ENCODE measurements around the gene PRLR. TPM values are rescaled to one million over a fixed set of nuclear protein-coding genes. Genes with fewer than 3 reads are reported as not detected.

The PRLR gene
- total RNA-seq, 1 donor from 2014 or later, result 3.2 TPM

- intact Hi-C loops (cut with DNase I), result no loop called here
- H3K27ac ChIP-seq, result no peak overlapping the region
- H3K4me1 ChIP-seq, result no peaks in the 10 kb centered on the region
Observed at GRCh38 chr5:35166043-35166442, 64.2 kb downstream of the PRLR start.

GRCh38 chr5:35164860-35165542 lies 65.3 kb downstream of the PRLR start:
- Histone ChIP-seq H3K27me3 (ENCODE audit: low read depth) (no peaks in the 10 kb centered on the region), H3K4me1 (peaks cover 3% of the 10 kb centered on the region), H3K27ac (no peak overlapping the region), H3K36me3 (no peaks in the 10 kb centered on the region), H3K4me3 (no peak overlapping the region), H3K9me3 (no peaks in the 10 kb centered on the region)
- DNase-seq (no peak), ATAC-seq (no peak)
- no peak for TF ChIP-seq CTCF (IDR thresholded peaks at IDR 0.05)
- intact Hi-C loops (cut with DNase I), result no loop called here

More at GRCh38 chr5:35166043-35166442, 64.2 kb downstream of the PRLR start:
- no peaks in the 10 kb centered on the region for H3K9me3 ChIP-seq
- no peaks in the 10 kb centered on the region for H3K27me3 ChIP-seq (ENCODE audit: low read depth)
- DNase-seq, result no peak
- H3K4me3 ChIP-seq, result no peak overlapping the region
- ATAC-seq, result no peak
- no peak for TF ChIP-seq CTCF (IDR thresholded peaks at IDR 0.05)
- no peaks in the 10 kb centered on the region for H3K36me3 ChIP-seq

GRCh38 chr5:35163710-35164033 lies 66.6 kb downstream of the PRLR start:
- Histone ChIP-seq H3K4me1 (peaks cover 15% of the 10 kb centered on the region), H3K27ac (no peak overlapping the region), H3K36me3 (no peaks in the 10 kb centered on the region), H3K4me3 (no peak overlapping the region), H3K27me3 (ENCODE audit: low read depth) (no peaks in the 10 kb centered on the region), H3K9me3 (no peaks in the 10 kb centered on the region)
- intact Hi-C loops (cut with DNase I), result no loop called here
- DNase-seq (no peak), ATAC-seq (no peak)
- no peak for TF ChIP-seq CTCF (IDR thresholded peaks at IDR 0.05)

DNA sequence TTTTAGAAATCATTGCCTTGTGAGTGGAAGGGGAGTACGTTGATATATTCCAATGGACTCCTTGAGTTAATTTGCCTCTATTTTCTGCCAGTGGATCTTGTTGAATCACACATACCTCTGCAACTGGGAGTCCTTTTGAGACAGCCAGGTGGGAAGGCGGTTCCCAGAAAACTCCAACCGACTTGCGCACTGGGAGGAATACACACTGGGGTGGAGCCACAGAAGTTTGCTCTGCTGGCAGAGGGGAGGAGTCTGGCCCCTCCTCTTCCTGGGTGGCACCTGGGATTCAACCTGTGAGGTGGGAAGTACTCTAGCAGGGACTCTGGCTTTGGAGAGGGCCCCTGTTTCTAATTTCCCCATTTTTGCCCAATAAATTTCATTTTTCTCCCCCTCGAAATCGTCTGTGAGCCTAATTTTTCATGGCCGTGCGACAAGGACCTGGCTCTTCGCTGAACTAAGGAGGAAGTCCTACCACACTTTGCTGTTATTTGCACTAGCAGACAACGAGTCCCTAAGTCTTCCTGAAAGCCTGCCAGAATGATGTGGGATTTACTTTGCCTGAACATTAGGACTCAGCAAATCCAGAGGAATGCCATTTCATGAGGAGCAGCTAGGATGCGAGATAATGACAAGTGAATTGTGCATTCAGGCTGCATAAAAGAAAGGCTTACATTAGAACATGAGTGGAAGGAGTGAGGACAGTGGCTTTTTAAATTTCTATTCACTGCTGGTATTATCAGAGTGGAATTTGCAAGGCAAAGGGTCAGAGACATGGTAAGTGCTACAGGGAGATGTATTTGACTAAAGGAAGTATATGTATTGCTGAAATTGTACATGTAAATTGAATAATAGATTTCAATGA lies 67.2 kb downstream of the PRLR start:
- no peaks in the 10 kb centered on the region for H3K9me3 ChIP-seq
- ATAC-seq, result no peak
- TF ChIP-seq CTCF (IDR thresholded peaks at IDR 0.05), result no peak
- no peaks in the 10 kb centered on the region for H3K36me3 ChIP-seq
- H3K27ac ChIP-seq, result no peak overlapping the region
- peaks cover 21% of the 10 kb centered on the region for H3K4me1 ChIP-seq
- H3K4me3 ChIP-seq, result no peak overlapping the region
- no peak for DNase-seq
- intact Hi-C loops (cut with DNase I), result no loop called here
- no peaks in the 10 kb centered on the region for H3K27me3 ChIP-seq (ENCODE audit: low read depth)

DNA sequence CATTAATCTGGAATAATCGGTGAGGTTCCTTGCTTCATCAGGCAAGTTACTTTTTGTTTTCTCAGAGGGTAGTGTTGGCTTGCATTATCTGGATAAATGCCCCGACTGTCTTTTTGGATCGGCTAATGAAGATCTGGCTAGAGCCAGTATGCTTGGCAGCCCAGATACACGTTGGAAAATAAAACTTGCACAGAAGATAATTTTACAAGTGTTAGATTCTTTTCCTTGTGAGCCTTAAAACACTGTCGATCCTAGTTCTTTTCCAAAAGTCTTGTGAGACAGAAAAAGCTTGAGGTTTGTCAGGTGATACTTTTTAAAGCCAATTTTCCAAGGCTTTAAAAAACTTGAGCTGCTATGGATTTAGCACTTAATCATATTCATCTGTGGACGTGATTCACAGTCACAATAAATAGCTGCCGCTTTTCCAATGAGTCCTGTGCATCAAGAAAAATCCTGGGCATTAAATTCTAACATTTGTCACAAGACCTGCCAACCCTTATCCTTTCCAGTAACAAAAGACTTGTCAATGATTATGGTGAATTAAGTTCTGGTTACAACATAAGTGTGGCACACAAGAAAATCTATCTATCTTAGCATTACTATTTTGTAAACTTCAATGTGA lies 68.5 kb downstream of the PRLR start:
- peaks cover 23% of the 10 kb centered on the region for H3K4me1 ChIP-seq
- no peak for TF ChIP-seq CTCF (IDR thresholded peaks at IDR 0.05)
- H3K27ac ChIP-seq, result no peak overlapping the region
- no peaks in the 10 kb centered on the region for H3K27me3 ChIP-seq (ENCODE audit: low read depth)
- DNase-seq (no peak), ATAC-seq (no peak)
- intact Hi-C loops (cut with DNase I), result no loop called here
- no peak overlapping the region for H3K4me3 ChIP-seq
- no peaks in the 10 kb centered on the region for H3K36me3 ChIP-seq
- H3K9me3 ChIP-seq, result no peaks in the 10 kb centered on the region

Data from lower lobe of right lung (tissue), 2 donors.